HepG2 (cell line): Measurements from ENCODE around the gene PBX2. TPM values are rescaled to one million over a fixed set of nuclear protein-coding genes. Genes with fewer than 3 reads are reported as not detected.

Source experiments
- ATF1 ChIP-seq: IDR thresholded peaks from 2 replicates; pipeline ENCODE4 v1.6.1; 2016; ENCODE audit warnings: mild to moderate bottlenecking, control low read depth
- ELF4 ChIP-seq: sonication (generic); formaldehyde crosslinking; IDR thresholded peaks from 2 replicates; pipeline ENCODE4 v1.5.0; 2020; ENCODE audit warnings: missing genetic modification reagents, mild to moderate bottlenecking, moderate library complexity, borderline replicate concordance
- FOXO1 ChIP-seq: sonication (generic); formaldehyde crosslinking; IDR thresholded peaks from 2 replicates; pipeline ENCODE4 v1.4.0; 2020; ENCODE audit warnings: missing genetic modification reagents
- HIC2 ChIP-seq: sonication (generic); formaldehyde crosslinking; IDR thresholded peaks from 2 replicates; pipeline ENCODE4 v1.9.0; 2022; ENCODE audit warnings: low read depth, missing genetic modification reagents
- HMG20A ChIP-seq: IDR thresholded peaks from 2 replicates; pipeline ENCODE4 v1.6.1; 2016; ENCODE audit warnings: borderline replicate concordance
- HNF1A ChIP-seq, 2 experiments: sonication (generic) in 1 of 2; formaldehyde crosslinking in 1 of 2; IDR thresholded peaks; 2 replicates each; pipeline versions ENCODE4 v1.4.0 to v1.6.1; 2016 to 2020; ENCODE audit warnings: borderline replicate concordance in 1 of 2, low read depth in 1 of 2, mild to moderate bottlenecking in 1 of 2, missing genetic modification reagents in 1 of 2
- KLF16 ChIP-seq, 2 experiments: sonication (generic) in 1 of 2; formaldehyde crosslinking in 1 of 2; IDR thresholded peaks; 2 replicates each; pipeline versions ENCODE4 v1.6.1 to v1.8.0; 2016 to 2023; ENCODE audit warnings: missing genetic modification reagents in 2 of 2, missing compliant biosample characterization in 1 of 2
- KLF6 ChIP-seq: IDR thresholded peaks from 2 replicates; pipeline ENCODE4 v1.8.0; 2016; ENCODE audit warnings: missing biosample characterization, missing genetic modification reagents
- LBX2 ChIP-seq: sonication (generic); formaldehyde crosslinking; IDR thresholded peaks from 2 replicates; pipeline ENCODE4 v1.5.0; 2020; ENCODE audit warnings: missing genetic modification reagents, mild to moderate bottlenecking, borderline replicate concordance
- MBNL3 ChIP-seq: fragments of 250-450 bp; sonication (Bioruptor Pico); conservative IDR thresholded peaks from 2 replicates; pipeline ENCODE4 v1.8.0; 2022; ENCODE audit warnings: mild to moderate bottlenecking, inconsistent platforms
- NONO ChIP-seq, 2 experiments: fragments of 450-650 bp in 1 of 2; sonication (generic) in 1 of 2; formaldehyde crosslinking in 1 of 2; IDR thresholded peaks in 1 of 2; conservative IDR thresholded peaks in 1 of 2; 2 replicates each; pipeline versions ENCODE4 v1.6.1 to v1.8.0; 2017 to 2022; ENCODE audit warnings: mild to moderate bottlenecking in 1 of 2, missing genetic modification reagents in 1 of 2, moderate library complexity in 1 of 2
- THRA ChIP-seq: sonication (generic); formaldehyde crosslinking; IDR thresholded peaks from 2 replicates; pipeline ENCODE4 v1.4.0; 2020; ENCODE audit warnings: missing genetic modification reagents, borderline replicate concordance
- ZNF20 ChIP-seq: sonication (generic); formaldehyde crosslinking; IDR thresholded peaks from 2 replicates; pipeline ENCODE4 v1.4.0; 2020; ENCODE audit warnings: mild to moderate bottlenecking, moderate library complexity, missing genetic modification reagents
- ZNF264 ChIP-seq: sonication (generic); formaldehyde crosslinking; IDR thresholded peaks from 2 replicates; pipeline ENCODE4 v1.4.0; 2020; ENCODE audit warnings: missing genetic modification reagents
- polyA plus RNA-seq, 8 experiments: library from polyadenylated mRNA; depleted of rRNA in 3 of 8; stranded (reverse) in 7 of 8; unstranded in 1 of 8; fragments of >200 nt; fragmentation: Illumina TruSeq in 4 of 8; extraction: Trizol in 4 of 8; gene quantifications; 2 replicates each; pipeline versions ENCODE4 v1.2.1 to v1.2.3, GENCODE V29; 2011 to 2016; ENCODE audit warnings: low read depth in 4 of 8, missing spikeins in 1 of 8, mixed read lengths in 1 of 8; ENCODE audit not compliant: insufficient read depth in 1 of 8
- total RNA-seq, 5 experiments: library from RNA; depleted of rRNA; stranded (reverse); fragments of >200 nt; fragmentation: Illumina TruSeq; extraction: Trizol; gene quantifications; 2 replicates each; pipeline ENCODE4 v1.2.3, GENCODE V29; 2016; ENCODE audit warnings: low read depth in 1 of 5
- TF ChIP-seq, protein P1 (sequence below): sonication (generic); formaldehyde crosslinking; IDR thresholded peaks from 2 replicates; pipeline ENCODE4 v1.4.0; 2020; ENCODE audit warnings: mild to moderate bottlenecking, missing genetic modification reagents
- TF ChIP-seq, protein P2 (sequence below): sonication (generic); formaldehyde crosslinking; IDR thresholded peaks from 2 replicates; pipeline ENCODE4 v1.5.1; 2020; ENCODE audit warnings: missing genetic modification reagents, mild to moderate bottlenecking, borderline replicate concordance

Gene PBX2
- total and polyA plus RNA-seq, 2 of the 13 experiments (the other 11 are each of a cell fraction or from before 2014, with no cell fraction given): 42.3 to 77.8 TPM

DNA sequence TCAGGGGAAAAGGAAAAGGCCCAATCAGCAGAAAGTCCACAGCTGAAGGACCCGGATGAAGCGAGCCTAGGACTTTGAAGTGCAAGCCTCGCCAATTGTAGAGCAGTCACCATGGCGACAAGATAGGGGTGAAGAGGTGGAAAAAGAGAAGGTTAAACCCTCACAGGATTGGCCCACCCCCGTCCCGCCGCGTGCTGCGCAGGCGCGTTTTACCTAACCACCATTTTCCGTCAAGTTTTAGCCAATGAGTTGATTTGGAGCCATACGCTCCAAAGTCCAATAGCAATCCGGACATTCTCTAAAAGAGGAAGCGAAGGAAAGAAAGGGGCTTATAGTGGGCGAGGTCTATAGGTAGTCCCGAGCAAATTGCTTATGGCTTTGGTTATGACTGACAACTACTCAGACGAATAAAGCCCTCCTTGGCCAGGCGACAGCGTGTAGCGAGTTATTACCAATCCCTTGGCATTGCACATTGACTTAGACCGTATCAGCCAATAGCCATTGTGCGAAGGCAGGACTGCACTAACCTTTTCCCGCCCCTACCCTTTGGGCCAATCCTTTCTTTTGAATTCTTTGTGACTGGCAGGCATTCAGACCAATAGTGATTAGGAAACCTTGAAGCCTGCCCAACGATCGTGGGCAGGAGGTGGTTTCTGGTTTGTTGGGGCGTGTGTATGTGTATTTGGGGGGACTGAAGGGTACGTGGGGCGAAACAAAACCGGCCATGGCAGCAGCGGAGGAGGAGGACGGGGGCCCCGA is 12.0 kb downstream of the PBX2 start, which contains the start of gene RNF5 (continued):
- TF ChIP-seq HNF1A (IDR thresholded peaks at IDR 0.05; ENCODE audit: low read depth) (no peak), HNF1A (CRISPR knock-in tag; IDR thresholded peaks at IDR 0.05; ENCODE audit: borderline replicate concordance) (no peak), MBNL3 (CRISPR knock-in tag) (no peak), HMG20A (CRISPR knock-in tag) (0 out of 2 replicates have a peak, but pooled peaks have one; percentile 21), ZNF264 (CRISPR knock-in tag) (no peak), ZNF20 (CRISPR knock-in tag) (no peak), KLF16 (CRISPR knock-in tag; IDR thresholded peaks at IDR 0.05) (no peak), NONO (IDR thresholded peaks at IDR 0.05) (no peak), NONO (CRISPR knock-in tag; conservative IDR thresholded peaks at IDR 0.05) (no peak), FOXO1 (CRISPR knock-in tag) (no peak), ATF1 (CRISPR knock-in tag) (peak; percentile 88; the same call in 1 of the 2 replicates), THRA (CRISPR knock-in tag) (peak; percentile 4; the same call in 1 of the 2 replicates), ELF4 (CRISPR knock-in tag) (peak; percentile 95), HIC2 (CRISPR knock-in tag) (no peak), KLF6 (CRISPR knock-in tag) (peak; percentile 63; the same call in 1 of the 2 replicates), LBX2 (CRISPR knock-in tag) (no peak)
- TF ChIP-seq, protein P1, sequence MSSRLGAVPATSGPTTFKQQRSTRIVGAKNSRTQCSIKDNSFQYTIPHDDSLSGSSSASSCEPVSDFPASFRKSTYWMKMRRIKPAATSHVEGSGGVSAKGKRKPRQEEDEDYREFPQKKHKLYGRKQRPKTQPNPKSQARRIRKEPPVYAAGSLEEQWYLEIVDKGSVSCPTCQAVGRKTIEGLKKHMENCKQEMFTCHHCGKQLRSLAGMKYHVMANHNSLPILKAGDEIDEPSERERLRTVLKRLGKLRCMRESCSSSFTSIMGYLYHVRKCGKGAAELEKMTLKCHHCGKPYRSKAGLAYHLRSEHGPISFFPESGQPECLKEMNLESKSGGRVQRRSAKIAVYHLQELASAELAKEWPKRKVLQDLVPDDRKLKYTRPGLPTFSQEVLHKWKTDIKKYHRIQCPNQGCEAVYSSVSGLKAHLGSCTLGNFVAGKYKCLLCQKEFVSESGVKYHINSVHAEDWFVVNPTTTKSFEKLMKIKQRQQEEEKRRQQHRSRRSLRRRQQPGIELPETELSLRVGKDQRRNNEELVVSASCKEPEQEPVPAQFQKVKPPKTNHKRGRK: no peak
- TF ChIP-seq, protein P2, sequence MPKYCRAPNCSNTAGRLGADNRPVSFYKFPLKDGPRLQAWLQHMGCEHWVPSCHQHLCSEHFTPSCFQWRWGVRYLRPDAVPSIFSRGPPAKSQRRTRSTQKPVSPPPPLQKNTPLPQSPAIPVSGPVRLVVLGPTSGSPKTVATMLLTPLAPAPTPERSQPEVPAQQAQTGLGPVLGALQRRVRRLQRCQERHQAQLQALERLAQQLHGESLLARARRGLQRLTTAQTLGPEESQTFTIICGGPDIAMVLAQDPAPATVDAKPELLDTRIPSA (CRISPR knock-in tag): no peak
